ENCODE data around the gene ARHGDIA.

DNA sequence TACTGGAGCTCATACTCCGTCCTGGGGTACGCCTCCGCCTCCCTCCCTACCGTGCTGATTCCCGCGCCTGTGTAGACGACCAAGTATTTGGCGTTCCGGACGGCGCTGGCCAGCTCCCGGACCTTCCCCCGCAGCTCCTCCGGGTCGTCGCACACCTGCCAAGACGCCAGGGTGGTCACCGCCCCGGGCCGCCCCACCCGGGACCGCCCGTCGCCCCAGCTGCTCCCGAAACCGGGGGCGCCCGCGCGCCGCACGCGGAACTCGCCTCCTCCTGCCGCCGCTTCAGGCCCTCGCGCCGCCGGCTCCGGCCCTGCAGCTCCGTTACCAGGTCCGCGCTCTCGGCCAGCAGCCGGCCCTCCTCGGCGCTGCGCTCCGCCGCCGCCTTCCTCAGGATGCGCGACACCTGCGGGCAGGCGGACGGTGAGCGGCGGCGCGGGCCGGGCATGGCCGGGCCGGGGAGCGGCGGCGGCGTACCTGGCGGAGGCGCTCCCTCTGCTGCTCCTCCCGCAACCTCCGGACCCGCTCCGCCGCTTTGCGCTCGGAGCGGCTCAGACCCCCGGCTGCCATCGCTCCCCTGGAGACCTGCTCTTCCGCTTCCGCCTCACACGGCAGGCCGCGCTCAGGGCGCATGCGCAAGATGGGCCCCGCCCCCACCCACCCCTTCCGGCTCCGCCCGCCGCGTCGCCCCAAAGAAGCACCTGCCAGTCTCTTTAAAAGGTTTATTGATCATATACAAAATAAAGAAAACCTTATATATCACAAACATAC, 46.6 kb upstream of the ARHGDIA start, which contains the start of gene SIRT7:
- no peak for TF ChIP-seq SP1 (IDR thresholded peaks at IDR 0.05)
- no peak for TF ChIP-seq HDGF (IDR thresholded peaks at IDR 0.05; ENCODE audit: borderline replicate concordance)
- no peak for TF ChIP-seq SUZ12 (IDR thresholded peaks at IDR 0.05)
- no peak for TF ChIP-seq FOXK2 (IDR thresholded peaks at IDR 0.05)
- no peak for TF ChIP-seq NFRKB (IDR thresholded peaks at IDR 0.05)
- TF ChIP-seq ARNT (IDR thresholded peaks at IDR 0.05): 0 out of 2 replicates have a peak, but pooled peaks have one; percentile 55
- 0 out of 2 replicates have a peak, but pooled peaks have one; percentile 40 for TF ChIP-seq FOXM1 (IDR thresholded peaks at IDR 0.05; ENCODE audit: borderline replicate concordance)
- no peak for TF ChIP-seq ZNF384 (IDR thresholded peaks at IDR 0.05)
- TF ChIP-seq BHLHE40 (IDR thresholded peaks at IDR 0.05; ENCODE audit: borderline replicate concordance): no peak
- TF ChIP-seq, protein P1, sequence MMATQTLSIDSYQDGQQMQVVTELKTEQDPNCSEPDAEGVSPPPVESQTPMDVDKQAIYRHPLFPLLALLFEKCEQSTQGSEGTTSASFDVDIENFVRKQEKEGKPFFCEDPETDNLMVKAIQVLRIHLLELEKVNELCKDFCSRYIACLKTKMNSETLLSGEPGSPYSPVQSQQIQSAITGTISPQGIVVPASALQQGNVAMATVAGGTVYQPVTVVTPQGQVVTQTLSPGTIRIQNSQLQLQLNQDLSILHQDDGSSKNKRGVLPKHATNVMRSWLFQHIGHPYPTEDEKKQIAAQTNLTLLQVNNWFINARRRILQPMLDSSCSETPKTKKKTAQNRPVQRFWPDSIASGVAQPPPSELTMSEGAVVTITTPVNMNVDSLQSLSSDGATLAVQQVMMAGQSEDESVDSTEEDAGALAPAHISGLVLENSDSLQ (IDR thresholded peaks at IDR 0.05): no peak
- TF ChIP-seq LEF1 (IDR thresholded peaks at IDR 0.05; ENCODE audit: borderline replicate concordance): peak; percentile 76
- no peak for TF ChIP-seq ELF4 (IDR thresholded peaks at IDR 0.05)

Measured in HEK293T (cell line).